Stimulated activated CD8-positive, alpha-beta memory T cell treated with anti-CD3 and anti-CD28 coated beads, Interleukin-4, amount 100 ng/mL, for 1 hour (primary cell): ENCODE data around the gene VPS37B.

Source experiments
- DNase-seq, 2 donors: peaks; one replicate each; pipeline ENCODE4 v3.0.0-alpha.2; 2020; ENCODE audit warnings: low read depth in 2 of 2, low spot score in 1 of 2

The VPS37B gene

DNA sequence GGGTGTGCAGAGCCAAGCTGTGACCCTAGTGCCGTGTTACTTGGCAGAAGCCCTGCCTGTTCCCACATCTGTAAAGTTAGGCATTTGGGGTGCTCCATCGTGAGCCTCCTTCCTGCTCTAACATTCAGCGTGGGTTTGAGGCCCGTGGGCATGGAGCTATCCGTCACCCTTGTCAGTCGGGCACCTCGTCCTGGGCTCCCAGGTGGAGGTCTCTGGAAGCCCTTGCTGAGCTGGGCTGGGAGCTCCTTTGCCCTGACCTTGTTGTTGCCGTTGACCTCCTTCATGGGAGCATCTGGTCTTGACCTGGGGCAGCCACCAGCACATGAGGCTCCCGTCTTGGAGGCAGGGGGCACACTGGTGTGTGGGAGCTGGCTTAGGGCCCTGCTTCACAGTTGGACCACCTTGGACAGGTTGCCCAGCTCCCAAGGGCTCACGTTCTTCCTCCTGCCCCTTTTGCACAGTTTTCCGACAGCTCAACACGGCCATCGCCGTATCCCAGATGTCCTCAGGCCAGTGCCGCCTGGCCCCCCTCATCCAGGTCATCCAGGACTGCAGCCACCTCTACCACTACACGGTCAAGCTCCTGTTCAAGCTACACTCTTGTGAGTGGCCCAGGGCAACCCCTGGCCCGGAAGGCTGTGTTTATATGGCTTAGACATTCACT is 42.2 kb downstream of the VPS37B start:
- no peak for DNase-seq

DNA sequence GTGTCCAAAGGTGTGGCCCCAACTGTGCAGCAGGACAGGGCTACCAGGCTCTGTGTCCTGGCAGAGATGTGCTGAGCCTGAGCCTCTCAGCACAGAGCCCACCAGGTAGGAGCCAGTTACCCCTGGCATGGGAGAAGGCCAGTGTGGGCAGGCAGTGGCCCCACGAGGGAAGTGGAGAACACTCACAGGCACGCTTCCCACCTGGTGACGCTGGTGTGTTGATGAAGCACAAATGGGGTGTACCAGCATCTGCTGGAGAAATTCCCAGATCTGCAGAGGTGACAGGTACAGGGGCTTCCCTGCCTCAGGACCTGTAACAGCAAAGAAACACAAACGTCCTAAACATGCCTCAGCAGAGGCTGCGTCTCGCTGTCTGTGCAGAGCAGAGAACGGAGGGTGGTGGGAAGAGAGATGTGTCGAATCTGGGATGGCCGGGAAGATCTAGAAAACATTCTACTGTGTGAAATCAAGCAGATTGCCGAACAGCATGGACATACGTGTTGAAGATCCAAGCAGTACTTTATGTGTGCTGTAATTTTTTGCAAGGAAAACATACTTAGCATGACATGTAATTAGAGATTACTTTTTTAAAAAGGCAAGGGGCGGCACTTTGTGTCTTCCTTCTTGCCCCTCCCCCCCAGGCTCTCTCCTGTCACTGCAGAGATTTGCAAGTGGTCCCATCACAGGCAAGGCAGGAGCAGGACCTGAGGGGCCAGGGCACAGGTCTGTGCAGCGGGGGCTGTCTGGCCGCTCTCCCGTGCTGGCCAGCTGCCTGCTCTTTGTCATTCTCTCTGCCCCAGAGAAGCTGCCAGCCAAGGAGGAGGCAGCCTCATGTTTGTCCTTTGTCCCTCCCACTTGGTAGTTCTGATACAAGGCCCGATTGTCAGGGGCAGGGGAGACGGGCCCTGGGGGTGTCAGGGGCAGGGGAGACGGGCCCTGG is 43.3 kb downstream of the VPS37B start:
- no peak for DNase-seq

DNA sequence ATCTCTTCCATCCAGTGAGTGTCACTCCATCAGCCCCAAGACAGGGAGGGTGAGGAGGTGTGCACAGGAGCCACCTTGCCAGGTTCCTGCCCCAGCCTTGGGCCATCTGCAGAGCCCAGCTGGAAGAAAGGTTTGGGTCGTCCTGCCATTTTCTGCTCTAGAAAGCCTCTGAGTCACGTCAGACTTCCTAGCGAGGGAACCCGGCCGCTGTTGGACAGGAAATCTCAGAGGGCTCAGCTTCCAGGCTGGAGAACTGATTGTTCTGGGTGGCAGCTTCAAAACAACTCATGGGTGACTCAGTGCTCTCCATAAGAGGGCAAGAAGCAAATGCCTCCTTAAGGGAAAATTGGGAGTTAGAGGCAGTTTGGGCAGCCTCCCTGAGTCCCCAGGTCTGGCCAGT is 44.1 kb downstream of the VPS37B start:
- DNase-seq = no peak

DNA sequence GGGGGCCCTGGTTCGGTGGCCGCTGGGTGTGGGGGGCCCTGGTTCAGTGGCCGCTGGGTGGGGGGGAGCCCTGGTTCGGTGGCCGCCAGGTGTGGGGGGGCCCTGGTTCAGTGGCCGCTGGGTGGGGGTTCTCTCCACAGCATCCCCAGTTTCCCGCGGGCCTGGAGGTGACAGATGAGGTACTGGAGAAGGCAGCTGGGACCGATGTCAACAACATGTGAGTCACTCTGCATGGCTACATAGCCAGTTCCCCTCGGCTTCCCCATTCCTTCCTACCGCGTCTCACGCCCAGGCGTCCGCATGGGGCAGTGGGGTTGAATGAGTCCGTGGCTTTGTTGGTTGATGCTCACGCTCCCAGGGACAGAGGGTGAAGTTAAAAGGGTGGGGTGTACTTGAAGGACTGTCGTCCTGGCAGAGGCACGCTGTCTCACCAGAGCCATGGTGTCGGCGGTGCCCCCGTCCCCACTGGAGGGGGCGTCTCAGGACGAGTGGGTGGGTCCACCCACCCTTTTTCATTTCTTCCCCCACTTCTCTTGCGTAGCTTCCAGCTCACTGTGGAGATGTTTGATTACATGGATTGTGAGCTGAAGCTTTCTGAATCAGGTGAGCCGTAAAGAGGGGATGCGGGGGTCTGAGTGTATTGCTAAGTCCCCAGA is 45.1 kb downstream of the VPS37B start:
- DNase-seq = no peak

DNA sequence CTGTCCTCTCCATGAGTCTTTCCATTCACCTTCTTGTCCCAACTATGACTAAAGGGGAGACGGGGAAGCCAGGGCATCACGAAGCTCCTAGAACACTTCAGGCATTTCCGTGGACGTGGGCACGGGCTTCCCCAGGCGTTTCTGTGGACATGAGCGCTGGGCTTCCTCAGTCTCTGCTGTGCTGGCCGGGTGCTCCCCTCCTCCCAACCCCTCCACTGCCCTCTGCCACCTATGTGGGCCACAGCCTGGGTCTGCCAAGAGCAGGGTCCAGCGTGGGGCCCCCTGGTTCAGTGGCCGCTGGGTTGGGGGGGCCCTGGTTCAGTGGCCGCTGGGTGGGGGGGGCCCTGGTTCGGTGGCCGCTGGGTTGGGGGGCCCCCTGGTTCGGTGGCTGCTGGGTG is 45.9 kb downstream of the VPS37B start:
- no peak for DNase-seq

DNA sequence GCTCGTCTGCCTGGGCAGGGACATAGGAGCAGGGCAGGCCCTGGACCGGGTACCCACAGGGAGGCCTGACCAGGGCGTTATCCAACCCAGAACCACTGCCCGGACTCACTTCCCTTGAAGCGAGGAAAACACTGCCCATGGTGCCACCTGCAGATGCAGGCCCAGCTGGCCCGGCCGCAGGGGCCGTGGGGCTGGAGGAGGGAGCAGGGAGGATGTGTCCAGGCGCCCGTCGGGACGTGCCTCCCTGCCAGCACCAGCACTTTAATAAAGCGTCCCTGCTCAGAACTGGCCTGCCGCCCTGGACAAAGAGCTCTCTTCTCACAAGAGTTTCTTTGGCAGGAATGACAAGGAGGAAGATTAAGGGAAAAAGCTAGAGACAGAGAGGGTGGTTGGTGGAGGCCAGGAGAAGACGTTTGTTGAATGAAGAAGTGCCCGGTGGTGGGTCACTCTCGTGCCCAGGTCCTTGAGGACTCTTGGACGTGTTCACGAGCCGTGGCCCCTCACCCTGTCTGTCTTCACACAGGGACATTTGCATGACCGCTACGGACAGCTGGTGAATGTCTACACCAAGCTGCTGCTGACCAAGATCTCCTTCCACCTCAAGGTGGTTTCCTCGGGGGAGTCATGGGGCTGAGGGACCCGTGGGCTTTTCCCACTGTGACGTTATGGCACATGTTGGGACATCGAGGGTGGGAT is 46.4 kb downstream of the VPS37B start:
- DNase-seq = no peak

DNA sequence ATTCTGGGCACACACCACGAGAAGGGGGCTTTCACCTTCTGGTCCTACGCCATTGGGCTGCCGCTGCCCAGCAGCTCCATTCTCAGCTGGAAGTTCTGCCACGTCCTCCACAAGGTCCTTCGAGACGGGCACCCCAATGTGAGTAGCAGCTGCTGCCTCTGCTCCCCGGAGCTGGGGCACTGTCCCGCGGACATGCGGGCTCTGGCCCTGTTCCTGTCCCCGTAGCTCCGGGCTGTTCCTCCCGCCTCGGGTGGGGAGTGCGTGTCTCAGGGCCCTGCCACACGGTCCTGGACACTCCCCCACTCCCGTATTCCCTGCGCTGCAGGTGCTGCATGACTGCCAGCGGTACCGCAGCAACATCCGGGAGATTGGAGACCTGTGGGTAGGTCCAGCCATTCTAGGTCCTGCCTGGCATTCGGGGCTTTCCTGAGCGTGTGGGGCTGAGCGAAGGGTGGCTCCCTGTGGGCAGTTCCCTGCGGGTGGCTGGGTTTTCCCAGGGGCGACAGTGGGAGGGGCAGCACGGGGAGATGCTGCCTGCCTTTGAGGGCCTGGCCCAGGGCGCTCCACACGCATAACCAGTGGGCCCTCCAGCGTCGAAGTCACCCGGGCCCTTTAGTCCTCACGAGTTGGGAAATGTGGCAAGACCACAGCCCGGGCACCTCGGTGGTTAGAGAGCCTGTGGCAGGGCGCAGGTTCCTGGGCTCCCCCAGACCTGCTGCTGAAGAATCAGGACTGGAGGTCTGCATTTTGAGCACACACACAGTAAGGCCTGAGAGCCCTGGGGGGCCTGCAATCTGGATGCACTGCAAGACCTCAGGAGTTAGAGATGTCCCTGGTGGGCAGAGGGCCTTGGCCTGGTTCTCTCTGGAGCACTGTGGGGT is 47.2 kb downstream of the VPS37B start:
- no peak for DNase-seq

DNA sequence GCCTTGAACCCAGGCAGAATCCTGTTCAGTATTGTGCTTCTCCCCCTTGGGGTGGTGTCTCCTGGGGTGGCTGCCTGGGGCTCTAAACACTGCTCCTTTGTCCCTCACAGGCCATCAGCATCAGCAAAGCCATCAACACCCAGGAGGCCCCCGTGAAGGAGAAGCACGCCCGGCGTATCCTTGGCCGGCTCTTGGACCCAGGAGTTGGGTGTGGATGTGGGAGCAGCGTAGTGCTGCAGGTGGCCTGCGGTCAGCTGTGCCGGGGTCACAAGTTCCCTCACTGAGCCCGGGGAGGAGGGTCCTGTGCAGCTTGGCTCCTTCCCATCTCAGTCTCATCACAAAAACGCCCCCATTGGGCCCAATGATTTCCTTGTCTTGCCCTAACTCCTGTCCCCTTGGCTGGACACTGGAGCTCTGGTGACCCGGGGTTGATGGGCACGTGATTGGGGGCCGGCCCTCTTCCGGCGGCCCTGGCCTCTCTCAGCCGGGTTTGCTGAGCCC is 48.0 kb downstream of the VPS37B start:
- DNase-seq = no peak

DNA sequence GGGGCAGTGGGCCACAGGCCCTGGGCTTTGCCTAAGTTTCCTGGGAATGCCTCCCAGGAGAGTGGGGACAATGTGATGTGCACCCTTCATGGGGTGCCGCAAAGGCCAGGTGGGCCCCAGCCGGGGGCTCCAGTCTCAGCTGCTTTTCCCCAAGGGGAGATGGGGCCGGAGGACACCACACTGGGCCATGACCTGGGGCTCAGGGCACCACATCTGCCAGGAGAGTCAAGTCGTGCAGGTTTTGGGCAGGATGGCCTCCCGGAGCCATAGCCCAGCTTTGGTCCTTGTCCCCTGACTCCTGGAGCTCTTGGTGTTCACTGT is 48.4 kb downstream of the VPS37B start:
- no peak for DNase-seq

DNA sequence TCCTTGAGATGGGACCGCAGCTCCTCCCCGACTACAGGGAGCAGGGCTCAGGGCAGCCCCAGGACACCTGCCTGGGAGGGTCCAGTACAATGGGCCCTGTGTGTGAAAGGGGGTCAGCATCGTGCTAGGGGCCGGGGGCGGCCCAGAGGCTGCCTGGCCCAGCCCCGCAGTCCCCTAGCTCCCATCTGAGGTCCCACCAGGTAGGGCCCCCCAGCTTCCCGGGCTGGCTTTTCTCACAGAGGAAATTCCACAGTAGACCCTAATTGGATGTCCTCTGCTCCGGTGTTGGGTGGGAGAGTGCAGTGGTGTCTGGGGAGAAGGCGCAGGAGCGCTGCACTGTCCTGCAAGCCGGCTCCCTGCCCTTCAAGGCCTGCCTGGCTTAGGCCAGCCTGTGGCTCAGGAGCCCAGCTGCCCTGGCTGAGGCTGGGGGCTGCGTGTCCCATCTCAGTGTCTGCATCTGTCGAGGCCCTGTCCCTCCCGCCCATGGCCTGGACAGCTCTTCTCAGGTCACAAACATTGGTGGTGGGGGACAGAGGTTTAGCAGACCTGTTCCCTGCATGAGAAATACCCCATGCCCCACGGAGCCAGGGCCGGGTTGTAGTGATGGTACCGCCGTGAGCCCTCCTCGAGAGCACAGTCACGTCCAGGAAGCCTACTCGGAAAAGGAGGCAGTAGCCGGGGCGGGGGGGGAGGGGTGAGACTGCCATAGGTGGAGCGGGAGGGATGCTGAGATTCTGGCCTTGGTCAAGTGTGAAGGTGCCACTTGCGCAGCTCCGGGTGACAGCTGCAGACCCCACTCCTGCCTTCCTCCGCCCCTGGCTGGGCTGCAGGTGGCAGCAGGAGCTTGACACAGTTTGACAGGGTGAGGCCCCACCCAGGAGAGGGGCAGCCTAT is 49.1 kb downstream of the VPS37B start:
- DNase-seq = no peak

DNA sequence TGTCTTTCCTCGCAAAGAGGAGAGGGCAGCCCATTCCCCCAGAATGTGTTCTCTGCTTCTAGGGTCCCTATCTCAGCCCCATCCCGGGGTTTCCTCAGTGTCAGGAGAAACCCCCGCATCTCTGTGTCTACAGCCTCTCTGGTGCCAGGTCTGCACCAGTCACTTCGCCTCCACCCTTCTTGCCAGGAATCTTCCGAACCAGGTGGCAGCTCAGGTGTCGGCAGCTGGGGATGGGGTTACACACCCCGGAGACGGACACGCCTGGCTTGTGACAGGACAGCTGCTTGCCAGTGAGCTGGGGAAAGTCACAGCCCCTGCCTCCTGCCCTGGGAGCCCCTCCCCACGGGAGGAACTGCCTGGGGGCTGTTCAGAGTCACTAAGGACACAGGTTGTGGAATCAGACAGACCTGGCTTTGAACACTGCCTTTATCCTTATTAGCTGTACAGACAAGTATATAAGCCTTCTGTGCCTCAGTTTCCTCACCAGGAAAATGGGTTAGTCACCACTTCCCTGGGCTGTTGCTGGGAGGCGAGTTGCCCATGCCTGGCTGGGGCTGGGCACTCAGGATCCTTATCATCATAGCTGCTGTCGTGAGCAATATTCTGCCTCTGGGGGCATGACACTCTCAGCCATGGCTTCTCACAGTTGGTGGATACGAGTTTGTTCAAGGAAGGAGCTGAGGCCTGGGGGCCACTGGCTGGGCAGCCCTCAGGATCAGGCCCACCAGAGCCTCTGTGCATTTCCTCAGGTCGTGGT is 49.9 kb downstream of the VPS37B start:
- DNase-seq = no peak

DNA sequence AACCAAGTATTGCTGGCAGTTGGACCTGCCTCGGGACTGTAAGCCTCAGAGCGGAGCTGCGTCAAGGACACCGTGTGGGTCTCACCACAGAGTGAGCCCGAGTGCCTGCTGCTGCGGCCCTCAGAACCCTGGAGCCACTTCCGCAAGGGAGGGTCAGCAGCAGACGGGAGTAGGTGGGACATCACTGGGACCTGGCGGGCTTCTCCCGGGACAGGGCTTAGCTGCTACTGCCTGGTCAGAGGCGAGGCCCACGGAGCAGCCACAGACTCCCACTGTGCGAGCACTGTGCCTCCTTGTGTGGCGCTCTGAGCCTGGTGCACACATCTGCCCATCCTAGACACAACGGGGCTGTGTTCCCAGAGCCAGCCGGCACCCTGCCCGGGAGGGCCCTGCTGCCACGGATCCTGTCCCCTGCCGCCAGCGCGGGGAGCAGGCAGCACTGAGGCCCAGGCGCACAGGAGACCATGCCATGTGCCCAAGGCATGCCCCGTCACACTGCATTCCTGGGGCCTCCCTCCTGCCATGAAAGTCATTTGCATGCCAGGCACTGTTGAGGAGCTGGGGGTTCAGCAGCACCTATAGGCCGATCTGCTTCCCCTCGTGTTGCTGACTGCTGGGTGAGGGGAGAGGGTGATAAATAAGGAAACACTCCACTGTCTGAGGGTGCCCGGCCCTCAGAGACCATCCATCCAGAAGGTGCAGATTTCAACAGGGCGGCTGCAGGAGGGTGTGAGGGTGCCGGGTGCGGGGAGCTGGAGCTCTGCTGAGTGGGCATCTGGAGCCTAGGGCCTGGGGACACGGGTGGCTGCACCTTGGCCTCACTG is 50.7 kb downstream of the VPS37B start:
- no peak for DNase-seq

DNA sequence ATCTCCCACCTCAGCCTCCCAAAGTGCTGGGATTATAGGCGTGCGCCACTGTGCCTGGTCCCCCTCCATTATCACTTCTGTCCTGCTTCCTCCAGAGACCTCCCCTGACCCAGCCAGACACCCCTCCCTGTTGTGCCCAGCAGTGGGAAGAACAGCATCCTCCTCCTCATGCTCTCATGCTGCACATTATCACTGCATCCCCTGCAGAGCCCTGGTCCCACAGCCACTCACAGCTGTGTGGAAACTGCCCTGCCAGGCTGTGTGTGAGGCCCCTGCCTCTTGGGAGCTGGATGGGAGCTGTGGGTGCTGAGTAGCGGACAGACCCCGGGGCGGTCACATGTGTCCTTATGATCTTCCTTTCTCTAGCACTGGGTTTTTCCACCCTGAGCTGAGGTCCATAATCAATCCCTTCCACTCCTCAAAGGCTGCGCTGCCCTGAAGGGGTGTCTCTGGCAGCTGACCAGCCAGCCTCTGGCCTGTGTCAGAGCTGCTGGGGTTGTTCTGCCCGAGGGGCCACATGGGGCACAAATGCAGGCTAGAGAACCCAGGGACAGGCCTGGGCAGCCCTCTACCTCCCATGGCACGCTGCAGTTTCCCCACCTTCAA is 51.5 kb downstream of the VPS37B start:
- DNase-seq = no peak

DNA sequence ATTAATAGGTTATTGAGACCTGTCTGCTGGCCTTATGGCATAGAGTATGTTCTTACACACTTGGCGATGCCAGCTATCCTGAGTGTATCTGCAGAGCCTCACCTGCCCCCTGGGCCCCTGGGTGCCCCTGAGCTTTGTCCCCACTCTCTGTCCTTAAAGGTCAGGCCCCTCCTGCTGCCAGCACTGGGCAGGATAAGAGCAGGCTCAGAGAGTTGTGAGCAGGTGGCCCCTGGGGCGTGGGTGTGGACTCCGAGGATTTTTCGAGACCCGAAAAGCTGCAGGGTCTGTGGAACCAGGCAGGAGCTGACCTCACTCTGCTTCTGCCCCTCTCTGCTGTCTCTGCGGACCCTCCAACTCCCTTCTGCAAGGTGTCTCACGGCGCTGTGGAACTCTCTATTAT is 52.5 kb downstream of the VPS37B start:
- DNase-seq = no peak

DNA sequence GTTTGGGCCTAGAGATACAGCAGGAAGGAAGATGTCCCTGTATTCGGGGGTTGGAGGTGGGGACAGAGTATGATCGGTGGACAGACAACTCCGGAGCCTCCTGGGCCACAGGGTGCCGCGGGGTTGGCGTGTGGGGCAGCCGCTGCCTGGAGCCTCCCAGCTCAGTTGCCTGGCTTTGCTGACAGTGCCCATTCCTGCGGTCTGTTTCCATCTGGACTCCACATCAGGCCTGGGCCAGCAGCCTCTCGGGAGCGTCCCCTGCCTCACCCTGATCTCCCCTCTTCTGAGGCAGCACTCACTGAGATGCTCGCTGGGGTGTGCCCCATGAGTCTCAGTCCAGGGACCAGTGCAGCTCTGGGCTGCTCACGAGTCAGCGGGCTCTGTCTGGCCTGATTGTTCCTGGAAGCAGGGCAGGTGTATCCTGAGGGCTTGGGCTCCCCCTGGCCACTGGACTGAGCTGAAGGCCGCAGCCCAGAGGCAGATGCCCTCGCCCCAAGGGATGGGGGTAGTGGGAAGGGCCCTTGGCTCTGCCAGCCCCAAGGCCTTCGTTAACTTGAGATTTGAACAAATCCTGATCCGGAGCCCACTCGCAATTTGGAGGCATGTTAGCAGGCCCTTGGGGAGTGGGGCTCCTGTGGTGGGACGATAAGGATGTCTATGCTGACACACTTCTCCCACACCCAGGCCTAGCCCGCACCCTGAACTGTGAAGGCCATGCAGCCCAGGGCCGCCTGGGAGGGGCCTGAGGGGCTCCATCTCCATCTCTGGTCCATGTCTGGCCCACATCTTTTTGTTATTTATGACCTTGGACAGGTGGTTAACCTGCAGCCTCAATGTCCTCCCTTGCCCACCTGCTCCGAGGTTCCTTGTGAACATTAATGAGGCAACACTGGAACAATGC is 53.2 kb downstream of the VPS37B start:
- DNase-seq = no peak

DNA sequence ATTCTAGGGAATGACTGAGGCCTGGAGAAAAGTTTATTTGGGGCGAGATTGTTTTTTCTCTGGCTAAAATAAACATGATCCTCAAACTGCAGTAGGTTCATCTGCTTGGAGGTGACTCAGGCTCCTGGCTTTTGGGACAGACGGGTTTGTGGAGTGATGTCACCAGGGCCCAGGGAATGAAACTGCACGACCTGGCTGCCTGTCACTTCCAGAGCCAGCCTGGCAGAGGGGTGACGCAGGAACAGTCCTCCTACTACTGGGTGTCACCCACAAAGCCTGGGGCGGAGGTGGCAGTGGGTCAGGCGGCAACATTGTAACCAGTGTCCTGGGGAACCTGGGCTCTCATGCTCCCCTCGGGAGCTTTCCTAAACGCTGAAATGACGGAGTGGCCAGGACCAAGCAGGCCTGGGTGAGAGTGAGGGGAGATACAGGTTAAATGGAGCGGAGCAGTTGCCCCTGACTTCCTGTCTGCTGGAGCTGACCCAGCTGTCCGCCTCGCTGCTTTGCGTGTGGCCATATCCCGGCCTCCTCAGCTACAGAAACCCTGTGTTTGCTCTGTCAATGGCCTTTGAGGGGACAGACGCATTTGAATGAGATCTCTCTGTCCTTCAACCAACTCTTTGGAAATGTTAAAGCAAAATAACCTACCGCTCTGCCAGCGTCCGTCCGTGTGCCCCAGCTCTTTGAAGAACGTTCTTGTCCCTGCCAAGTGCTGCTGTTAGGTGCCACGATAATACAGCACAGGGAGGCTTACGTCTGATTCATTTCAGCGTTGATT is 54.2 kb downstream of the VPS37B start:
- no peak for DNase-seq
